Fibroblast of lung (primary cell): ENCODE data around the gene EHMT1. TPM values are rescaled to one million over a fixed set of nuclear protein-coding genes. Genes with fewer than 3 reads are reported as not detected.

Experiments
- DNase-seq, 2 donors: peaks; one replicate each; pipeline versions ENCODE4 v3.0.0 to v3.0.0-alpha.2; 2010; ENCODE audit warnings: low read depth in 2 of 2
- H2AFZ ChIP-seq: 2 replicates; pipeline ENCODE4 v1.5.1; 2012; ENCODE audit warnings: low read length, control low read depth, inconsistent platforms
- H3K27ac ChIP-seq: 2 replicates; pipeline ENCODE4 v1.5.1; 2011; ENCODE audit warnings: low read length, control low read depth; ENCODE audit not compliant: insufficient read depth
- H3K27me3 ChIP-seq: 2 replicates; pipeline ENCODE4 v1.5.1; 2011; ENCODE audit warnings: mild to moderate bottlenecking, low read length; ENCODE audit not compliant: control insufficient read depth, insufficient read depth
- H3K36me3 ChIP-seq: 2 replicates; pipeline ENCODE4 v1.5.1; 2011; ENCODE audit warnings: low read length; ENCODE audit not compliant: control insufficient read depth, insufficient read depth
- H3K4me1 ChIP-seq: 2 replicates; pipeline ENCODE4 v1.5.1; 2011; ENCODE audit warnings: low read length; ENCODE audit not compliant: control insufficient read depth, insufficient read depth; ENCODE audit errors: extremely low read depth
- H3K4me2 ChIP-seq: 2 replicates; pipeline ENCODE4 v1.5.1; 2011; ENCODE audit warnings: low read length, control low read depth; ENCODE audit not compliant: insufficient read depth; ENCODE audit errors: extremely low read depth
- H3K4me3 ChIP-seq, 4 experiments: fragments of 200-600 bp in 1 of 4; sonication (generic) in 1 of 4; replicated peaks in 1 of 4; 2 replicates each; pipeline ENCODE4 v1.5.1; 2011 to 2016; ENCODE audit warnings: low read length in 4 of 4, low read depth in 3 of 4, mild to moderate bottlenecking in 3 of 4, control low read depth in 2 of 4, inconsistent platforms in 1 of 4, mixed read lengths in 1 of 4; ENCODE audit not compliant: insufficient read depth in 1 of 4; ENCODE audit errors: control extremely low read depth in 1 of 4
- H3K79me2 ChIP-seq: 2 replicates; pipeline ENCODE4 v1.5.1; 2012; ENCODE audit warnings: mild to moderate bottlenecking, low read length, inconsistent platforms; ENCODE audit not compliant: control insufficient read depth, insufficient read depth
- H3K9ac ChIP-seq: 2 replicates; pipeline ENCODE4 v1.5.1; 2011; ENCODE audit warnings: mild to moderate bottlenecking, low read length, control low read depth; ENCODE audit not compliant: insufficient read depth
- H3K9me3 ChIP-seq: 2 replicates; pipeline ENCODE4 v1.5.1; 2012; ENCODE audit warnings: low read depth, low read length; ENCODE audit not compliant: control insufficient read depth, insufficient read depth
- H4K20me1 ChIP-seq: 2 replicates; pipeline ENCODE4 v1.5.1; 2011; ENCODE audit warnings: low read length; ENCODE audit not compliant: control insufficient read depth, insufficient read depth; ENCODE audit errors: extremely low read depth
- EZH2 ChIP-seq: IDR thresholded peaks from 2 replicates; pipeline ENCODE4 v1.5.1; 2012; ENCODE audit warnings: low read length, control low read depth, mild to moderate bottlenecking; ENCODE audit errors: missing control alignments
- polyA plus RNA-seq, 2 donors: library from polyadenylated mRNA; depleted of rRNA in 1 of 2; stranded (reverse) in 1 of 2; unstranded in 1 of 2; fragments of >200 nt; gene quantifications; 2 replicates each; pipeline ENCODE4 v1.2.1, GENCODE V29; 2011 to 2012; ENCODE audit warnings: missing spikeins in 1 of 2
- total RNA-seq: library from RNA; depleted of rRNA; stranded (reverse); fragments of >200 nt; gene quantifications from 2 replicates; pipeline ENCODE4 v1.2.1, GENCODE V29; 2014
- TF ChIP-seq, protein P1 (sequence below), 2 donors: IDR thresholded peaks in 1 of 2; conservative IDR thresholded peaks in 1 of 2; 1 replicate in 1 of 2; 2 replicates in 1 of 2; pipeline ENCODE4 v1.5.1; 2011 to 2012; ENCODE audit warnings: low read length in 2 of 2, control low read depth in 1 of 2, inconsistent platforms in 1 of 2, low read depth in 1 of 2, mild to moderate bottlenecking in 1 of 2

The EHMT1 gene
- total and polyA plus RNA-seq, 2 donors (not counting 1 experiment from before 2014, with no cell fraction given): 22.4 to 48.6 TPM

- H3K4me1 ChIP-seq: no peaks in the 10 kb centered on the region
- H3K9me3 ChIP-seq: no peaks in the 10 kb centered on the region
- H4K20me1 ChIP-seq: no peaks in the 10 kb centered on the region
- H3K27me3 ChIP-seq: no peaks in the 10 kb centered on the region
- no peaks in the 10 kb centered on the region for H3K79me2 ChIP-seq
- H3K4me2 ChIP-seq: no peak overlapping the region
- no peak for TF ChIP-seq EZH2
- TF ChIP-seq, protein P1, sequence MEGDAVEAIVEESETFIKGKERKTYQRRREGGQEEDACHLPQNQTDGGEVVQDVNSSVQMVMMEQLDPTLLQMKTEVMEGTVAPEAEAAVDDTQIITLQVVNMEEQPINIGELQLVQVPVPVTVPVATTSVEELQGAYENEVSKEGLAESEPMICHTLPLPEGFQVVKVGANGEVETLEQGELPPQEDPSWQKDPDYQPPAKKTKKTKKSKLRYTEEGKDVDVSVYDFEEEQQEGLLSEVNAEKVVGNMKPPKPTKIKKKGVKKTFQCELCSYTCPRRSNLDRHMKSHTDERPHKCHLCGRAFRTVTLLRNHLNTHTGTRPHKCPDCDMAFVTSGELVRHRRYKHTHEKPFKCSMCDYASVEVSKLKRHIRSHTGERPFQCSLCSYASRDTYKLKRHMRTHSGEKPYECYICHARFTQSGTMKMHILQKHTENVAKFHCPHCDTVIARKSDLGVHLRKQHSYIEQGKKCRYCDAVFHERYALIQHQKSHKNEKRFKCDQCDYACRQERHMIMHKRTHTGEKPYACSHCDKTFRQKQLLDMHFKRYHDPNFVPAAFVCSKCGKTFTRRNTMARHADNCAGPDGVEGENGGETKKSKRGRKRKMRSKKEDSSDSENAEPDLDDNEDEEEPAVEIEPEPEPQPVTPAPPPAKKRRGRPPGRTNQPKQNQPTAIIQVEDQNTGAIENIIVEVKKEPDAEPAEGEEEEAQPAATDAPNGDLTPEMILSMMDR (conservative IDR thresholded peaks at IDR 0.05 in 1 of 2, IDR thresholded peaks at IDR 0.05 in 1 of 2; ENCODE audit: low read depth in 1 of 2, low read length in 2 of 2): peak in 1 of 2 donors; percentile 19
- DNase-seq: peak; percentile 58 to 76
- H3K4me3 ChIP-seq: no peak overlapping the region
- H3K9ac ChIP-seq: no peak overlapping the region
- H3K36me3 ChIP-seq: peaks cover 4% of the 10 kb centered on the region
- no peak overlapping the region for H2AFZ ChIP-seq
- H3K27ac ChIP-seq: no peak overlapping the region
Measured at GRCh38 chr9:137740312-137740711, 121.5 kb downstream of the EHMT1 start.

DNA sequence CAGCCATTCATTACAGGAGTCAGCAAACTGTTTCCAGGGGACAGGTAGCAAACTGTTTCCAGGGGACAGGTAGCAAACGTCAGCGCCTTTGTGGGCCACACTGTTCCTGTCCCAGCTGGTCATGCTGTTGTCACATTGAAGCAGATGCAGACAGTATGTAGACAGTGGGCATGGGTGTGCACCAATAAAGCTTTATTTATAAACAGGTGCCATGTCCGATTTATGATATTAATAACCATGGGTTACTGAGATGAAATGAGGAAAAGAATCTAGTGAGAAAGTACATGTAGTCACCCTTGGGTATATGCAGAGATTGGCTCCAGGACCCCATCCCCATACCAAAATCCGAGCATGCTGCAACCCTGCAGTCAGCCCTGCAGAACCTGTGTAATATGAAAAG, 122.5 kb downstream of the EHMT1 start:
- TF ChIP-seq, protein P1 (conservative IDR thresholded peaks at IDR 0.05 in 1 of 2, IDR thresholded peaks at IDR 0.05 in 1 of 2; ENCODE audit: low read depth in 1 of 2, low read length in 2 of 2): no peak
- TF ChIP-seq EZH2: no peak
- DNase-seq: no peak
- Histone ChIP-seq H3K79me2 (no peaks in the 10 kb centered on the region), H3K9ac (no peak overlapping the region), H3K27me3 (no peaks in the 10 kb centered on the region), H3K9me3 (no peaks in the 10 kb centered on the region), H3K27ac (no peak overlapping the region), H3K4me1 (no peaks in the 10 kb centered on the region), H4K20me1 (no peaks in the 10 kb centered on the region), H3K4me2 (no peak overlapping the region), H2AFZ (no peak overlapping the region), H3K4me3 (no peak overlapping the region), H3K36me3 (peaks cover 6% of the 10 kb centered on the region)

- H3K4me3 ChIP-seq: no peak overlapping the region
- TF ChIP-seq, protein P1 (conservative IDR thresholded peaks at IDR 0.05 in 1 of 2, IDR thresholded peaks at IDR 0.05 in 1 of 2; ENCODE audit: low read depth in 1 of 2, low read length in 2 of 2): no peak
- no peak for TF ChIP-seq EZH2
- no peak overlapping the region for H3K9ac ChIP-seq
- H3K36me3 ChIP-seq: peaks cover 6% of the 10 kb centered on the region
- H3K79me2 ChIP-seq: no peaks in the 10 kb centered on the region
- H3K4me1 ChIP-seq: no peaks in the 10 kb centered on the region
- no peaks in the 10 kb centered on the region for H4K20me1 ChIP-seq
- peak in 1 of 2 donors; percentile 19 for DNase-seq
- H3K4me2 ChIP-seq: no peak overlapping the region
- no peak overlapping the region for H2AFZ ChIP-seq
- no peak overlapping the region for H3K27ac ChIP-seq
- H3K9me3 ChIP-seq: no peaks in the 10 kb centered on the region
- H3K27me3 ChIP-seq: no peaks in the 10 kb centered on the region
Measured at GRCh38 chr9:137742698-137743097, 123.9 kb downstream of the EHMT1 start.
